Lower leg skin (tissue), 4 donors: ENCODE data around the gene ATL1. TPM values are rescaled to one million over a fixed set of nuclear protein-coding genes. Genes with fewer than 3 reads are reported as not detected.
"Not testable (repeated sequence)": the region's sequence is repeated elsewhere in the genome, so short reads cannot be mapped to it uniquely, and the experiment has no call there.

Experiments
- DNase-seq, 2 donors: peaks; one replicate each; pipeline ENCODE4 v3.0.0-alpha.2; 2019; ENCODE audit warnings: low spot score in 2 of 2
- H3K4me3 ChIP-seq: fragments of 200-600 bp; sonication (generic); 2 replicates; pipeline ENCODE4 v1.5.1; 2017; ENCODE audit warnings: mild to moderate bottlenecking, low read depth; ENCODE audit not compliant: poor library complexity, severe bottlenecking
- CTCF ChIP-seq, 3 donors: fragments of 450-650 bp; IDR thresholded peaks; one replicate each; pipeline ENCODE4 v1.5.1; 2016; ENCODE audit warnings: antibody characterized with exemption in 3 of 3, mild to moderate bottlenecking in 3 of 3, moderate library complexity in 2 of 3
- POLR2A ChIP-seq, 2 donors: fragments of 450-650 bp; IDR thresholded peaks; one replicate each; pipeline ENCODE4 v1.6.1; 2016 to 2017; ENCODE audit warnings: antibody characterized with exemption in 2 of 2, mild to moderate bottlenecking in 1 of 2, moderate library complexity in 1 of 2
- WGBS, 2 donors: methylation state at CpG; one replicate each; pipeline ENCODE4 v1.1.5; 2018; 5-methylcytosine and 5-hydroxymethylcytosine counted together
- intact Hi-C: fragments of 100-400 bp; cut with DNase I; formaldehyde crosslinking; loops from one replicate; pipeline ENCODE4 v1.15.0; 2023; ENCODE audit warnings: low total_unique reads
- total RNA-seq, 4 donors: library from RNA; depleted of rRNA; stranded (reverse); fragments of >200 nt; gene quantifications; one replicate each; pipeline ENCODE4 v1.1.0, GENCODE V29; 2016

Gene ATL1
- total RNA-seq, 4 donors from 2014 or later, result 9.8 to 27.0 (median 15.8) TPM

GRCh38 chr14:50532502-50533240 is 27.3 kb upstream of the ATL1 start, which contains the start of gene MAP4K5:
Gene MAP4K5 (minus strand): TSS chr14:50532569. CDS start chr14:50532049, 520 bp downstream.
- peak; percentile 87 to 98 for DNase-seq
- 1% methylated on average over 37 to 48 of the region's 60 CpGs for WGBS, 2 donors
- TF ChIP-seq POLR2A (IDR thresholded peaks at IDR 0.05) (peak in 1 of 2 donors; percentile 16), CTCF (IDR thresholded peaks at IDR 0.05) (peak in 1 of 3 donors; percentile 58)
- H3K4me3 ChIP-seq, result peak within 1 kb of the TSS; percentile 93
- intact Hi-C loops, result loop anchor here (5.0 kb wide), 1 partner anchor 210 kb away; no protein-coding TSS in a partner anchor

- intact Hi-C loops, result loop anchor here (5.0 kb wide), 1 partner anchor 211 kb away; no protein-coding TSS in a partner anchor
- TF ChIP-seq POLR2A (IDR thresholded peaks at IDR 0.05) (no peak), CTCF (IDR thresholded peaks at IDR 0.05) (no peak)
- peak overlapping the region; percentile 3 for H3K4me3 ChIP-seq
- DNase-seq, result no peak
- WGBS, 2 donors, result 26 to 29% methylated on average over 5 of the region's 5 CpGs
These were observed 26.7 kb upstream of the ATL1 start for GRCh38 chr14:50533241-50533705.

GRCh38 chr14:50533806-50534205 is 26.1 kb upstream of the ATL1 start:
- no peak for DNase-seq
- TF ChIP-seq POLR2A (IDR thresholded peaks at IDR 0.05), result no peak
- TF ChIP-seq CTCF (IDR thresholded peaks at IDR 0.05), result no peak
- intact Hi-C loops, result loop anchor here (5.0 kb wide), 1 partner anchor 212 kb away; no protein-coding TSS in a partner anchor
- no peak overlapping the region for H3K4me3 ChIP-seq
- WGBS, 2 donors, result 49 to 52% methylated on average over 3 of the region's 3 CpGs

GRCh38 chr14:50534416-50534815 is 25.5 kb upstream of the ATL1 start:
- TF ChIP-seq CTCF (IDR thresholded peaks at IDR 0.05) (no peak), POLR2A (IDR thresholded peaks at IDR 0.05) (no peak)
- H3K4me3 ChIP-seq, result no peak overlapping the region
- no peak for DNase-seq
- WGBS, 2 donors, result 63 to 74% methylated on average over 3 of the region's 3 CpGs
- intact Hi-C loops, result loop anchor here (5.0 kb wide), 1 partner anchor 212 kb away; no protein-coding TSS in a partner anchor

GRCh38 chr14:50534997-50535396 is 24.9 kb upstream of the ATL1 start:
- H3K4me3 ChIP-seq, result no peak overlapping the region
- intact Hi-C loops, result loop anchor here (5.0 kb wide), 2 partner anchors 213 to 242 kb away; no protein-coding TSS in a partner anchor
- no peak for DNase-seq

GRCh38 chr14:50538034-50538433 is 21.9 kb upstream of the ATL1 start:
- DNase-seq, H3K4me3 ChIP-seq: not testable (repeated sequence)
- intact Hi-C loops, result loop anchor here (5.0 kb wide), 1 partner anchor 239 kb away; no protein-coding TSS in a partner anchor
- 55 to 66% methylated on average over 4 of the region's 4 CpGs for WGBS, 2 donors

More at GRCh38 chr14:50534997-50535396, 24.9 kb upstream of the ATL1 start:
- WGBS, 2 donors, result 59 to 60% methylated on average over 1 of the region's 1 CpG
- TF ChIP-seq CTCF (IDR thresholded peaks at IDR 0.05), result no peak
- TF ChIP-seq POLR2A (IDR thresholded peaks at IDR 0.05), result no peak
